KBM-7 (cell line): ENCODE measurements around the gene ASCL3.
A peak's percentile ranks its signal among the peaks of the same experiment; 100 is the strongest.
"Not testable (repeated sequence)": the region's sequence is repeated elsewhere in the genome, so short reads cannot be mapped to it uniquely, and the experiment has no call there.

Experiments
- DNase-seq: peaks from one replicate; pipeline ENCODE4 v3.0.0-alpha.2; 2015
- in situ Hi-C: fragments of 300-500 bp; cut with MboI; formaldehyde crosslinking; loops from 2 replicates; pipeline ENCODE4 v1.14.3; 2020; ENCODE audit warnings: low sequenced_read_pairs, low pct_unique_long_range_greater_than_20kb, mixed read lengths

ASCL3 gene

GRCh38 chr11:8956860-8957259 lies 14.0 kb upstream of the ASCL3 start:
- in situ Hi-C loops, result no loop called here
- DNase-seq, result no peak

- in situ Hi-C loops, result no loop called here
Measured at GRCh38 chr11:8948886-8949285, 6.1 kb upstream of the ASCL3 start.

GRCh38 chr11:8947230-8947943 lies 4.6 kb upstream of the ASCL3 start:
- in situ Hi-C loops, result no loop called here
- DNase-seq, result no peak

More at GRCh38 chr11:8948886-8949285, 6.1 kb upstream of the ASCL3 start:
- peak; percentile 80 for DNase-seq

GRCh38 chr11:8941341-8942103 lies 1.3 kb downstream of the ASCL3 start:
- no peak for DNase-seq
- in situ Hi-C loops, result no loop called here

- in situ Hi-C loops, result no loop called here
- no peak for DNase-seq
Measured at GRCh38 chr11:8937659-8938058, 5.2 kb downstream of the ASCL3 start.

GRCh38 chr11:8937159-8937558 lies 5.7 kb downstream of the ASCL3 start:
- in situ Hi-C loops, result no loop called here
- DNase-seq, result no peak

GRCh38 chr11:8935789-8936188 lies 7.0 kb downstream of the ASCL3 start:
- DNase-seq, in situ Hi-C loops: not testable (repeated sequence)

- in situ Hi-C loops, result no loop called here
- DNase-seq, result no peak
Measured at GRCh38 chr11:8934742-8935488, 7.9 kb downstream of the ASCL3 start.

- no peak for DNase-seq
- in situ Hi-C loops, result no loop called here
Measured at GRCh38 chr11:8933931-8934330, 8.9 kb downstream of the ASCL3 start.

- no peak for DNase-seq
- in situ Hi-C loops, result no loop called here
Measured at GRCh38 chr11:8932564-8933180, 10.1 kb downstream of the ASCL3 start, which contains the start of gene C11orf16. C11orf16 (minus strand) TSS chr11:8932947; CDS start chr11:8932308, 639 bp downstream.

- in situ Hi-C loops, result no loop called here
- no peak for DNase-seq
Measured at GRCh38 chr11:8930456-8931175, 12.2 kb downstream of the ASCL3 start.

GRCh38 chr11:8928981-8929615 lies 13.7 kb downstream of the ASCL3 start:
- DNase-seq, result no peak
- in situ Hi-C loops, result no loop called here

- in situ Hi-C loops, result no loop called here
- no peak for DNase-seq
Measured at GRCh38 chr11:8928205-8928604, 14.6 kb downstream of the ASCL3 start.

- in situ Hi-C loops, result no loop called here
- DNase-seq, result no peak
Measured at GRCh38 chr11:8927233-8927632, 15.6 kb downstream of the ASCL3 start.

- no peak for DNase-seq
- in situ Hi-C loops, result no loop called here
Measured at GRCh38 chr11:8926236-8926635, 16.6 kb downstream of the ASCL3 start.

GRCh38 chr11:8925711-8926110 lies 17.1 kb downstream of the ASCL3 start:
- no peak for DNase-seq
- in situ Hi-C loops, result no loop called here

- in situ Hi-C loops, result no loop called here
- no peak for DNase-seq
Measured at GRCh38 chr11:8922691-8923090, 20.1 kb downstream of the ASCL3 start.

GRCh38 chr11:8917157-8917825 lies 25.5 kb downstream of the ASCL3 start:
- no peak for DNase-seq
- in situ Hi-C loops, result no loop called here
